ENCODE data around the gene GSK3B.

The GSK3B gene

DNA sequence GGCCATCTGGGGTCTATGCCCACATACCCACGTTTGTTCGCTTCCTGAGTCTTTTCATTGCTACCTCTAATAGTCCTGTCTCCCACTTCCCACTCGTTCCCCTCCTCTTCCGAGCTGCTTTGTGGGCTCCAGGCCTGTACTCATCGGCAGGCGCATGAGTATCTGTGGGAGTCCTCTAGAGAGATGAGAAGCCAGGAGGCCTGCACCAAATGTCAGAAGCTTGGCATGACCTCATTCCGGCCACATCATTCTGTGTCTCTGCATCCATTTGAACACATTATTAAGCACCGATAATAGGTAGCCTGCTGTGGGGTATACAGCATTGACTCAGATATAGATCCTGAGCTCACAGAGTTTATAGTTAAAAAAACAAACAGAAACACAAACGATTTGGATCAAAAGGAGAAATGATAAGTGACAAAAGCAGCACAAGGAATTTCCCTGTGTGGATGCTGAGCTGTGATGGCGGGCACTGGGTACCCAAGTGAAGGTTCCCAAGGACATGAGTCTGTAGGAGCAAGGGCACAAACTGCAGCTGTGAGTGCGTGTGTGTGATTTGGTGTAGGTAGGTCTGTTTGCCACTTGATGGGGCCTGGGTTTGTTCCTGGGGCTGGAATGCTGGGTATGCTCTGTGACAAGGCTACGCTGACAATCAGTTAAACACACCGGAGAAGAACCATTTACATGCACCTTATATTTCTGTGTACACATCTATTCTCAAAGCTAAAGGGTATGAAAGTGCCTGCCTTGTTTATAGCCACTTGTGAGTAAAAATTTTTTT lies 276.5 kb downstream of the GSK3B start:
- no peak for DNase-seq (ENCODE audit: low spot score)

DNA sequence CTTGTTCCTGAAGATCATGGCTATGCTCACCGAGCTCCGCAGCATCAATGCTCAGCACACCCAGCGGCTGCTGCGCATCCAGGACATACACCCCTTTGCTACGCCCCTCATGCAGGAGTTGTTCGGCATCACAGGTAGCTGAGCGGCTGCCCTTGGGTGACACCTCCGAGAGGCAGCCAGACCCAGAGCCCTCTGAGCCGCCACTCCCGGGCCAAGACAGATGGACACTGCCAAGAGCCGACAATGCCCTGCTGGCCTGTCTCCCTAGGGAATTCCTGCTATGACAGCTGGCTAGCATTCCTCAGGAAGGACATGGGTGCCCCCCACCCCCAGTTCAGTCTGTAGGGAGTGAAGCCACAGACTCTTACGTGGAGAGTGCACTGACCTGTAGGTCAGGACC lies 277.2 kb downstream of the GSK3B start:
- DNase-seq (ENCODE audit: low spot score) = no peak

DNA sequence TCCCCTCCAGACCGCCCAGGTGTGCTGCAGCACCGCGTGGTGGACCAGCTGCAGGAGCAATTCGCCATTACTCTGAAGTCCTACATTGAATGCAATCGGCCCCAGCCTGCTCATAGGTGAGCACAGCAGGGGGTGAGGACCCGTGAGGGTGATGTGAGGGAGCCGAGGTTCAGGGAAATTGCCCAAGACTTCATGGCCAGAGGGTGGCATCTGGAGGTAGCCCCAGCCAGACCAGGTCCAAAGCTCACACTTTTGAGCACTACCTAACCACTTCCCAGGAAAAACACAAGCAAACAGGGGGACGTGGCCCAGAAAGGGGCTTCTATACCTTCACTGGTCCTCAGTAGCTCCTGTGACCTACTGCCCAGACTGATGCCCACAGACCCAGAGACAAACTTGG lies 278.5 kb downstream of the GSK3B start:
- no peak for DNase-seq (ENCODE audit: low spot score)

DNA sequence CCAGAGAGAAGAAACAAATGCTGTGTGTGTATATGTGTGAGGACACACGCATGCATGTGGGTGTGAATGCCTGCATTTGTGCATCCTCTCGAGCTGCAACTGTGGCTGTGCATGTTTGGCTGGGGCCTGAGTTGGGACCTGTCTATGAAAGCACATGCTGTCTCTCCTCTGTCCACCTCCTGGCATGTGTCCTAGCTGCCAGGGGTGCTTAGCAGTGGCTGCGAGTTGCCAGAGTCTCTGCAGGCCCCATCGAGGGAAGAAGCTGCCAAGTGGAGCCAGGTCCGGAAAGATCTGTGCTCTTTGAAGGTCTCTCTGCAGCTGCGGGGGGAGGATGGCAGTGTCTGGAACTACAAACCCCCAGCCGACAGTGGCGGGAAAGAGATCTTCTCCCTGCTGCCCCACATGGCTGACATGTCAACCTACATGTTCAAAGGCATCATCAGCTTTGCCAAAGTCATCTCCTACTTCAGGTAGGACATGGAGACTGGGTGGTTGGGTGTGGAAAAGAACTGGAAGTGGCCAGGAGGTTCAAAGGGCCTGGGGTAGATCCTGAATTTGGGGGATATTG lies 281.7 kb downstream of the GSK3B start:
- DNase-seq (ENCODE audit: low spot score) = no peak

DNA sequence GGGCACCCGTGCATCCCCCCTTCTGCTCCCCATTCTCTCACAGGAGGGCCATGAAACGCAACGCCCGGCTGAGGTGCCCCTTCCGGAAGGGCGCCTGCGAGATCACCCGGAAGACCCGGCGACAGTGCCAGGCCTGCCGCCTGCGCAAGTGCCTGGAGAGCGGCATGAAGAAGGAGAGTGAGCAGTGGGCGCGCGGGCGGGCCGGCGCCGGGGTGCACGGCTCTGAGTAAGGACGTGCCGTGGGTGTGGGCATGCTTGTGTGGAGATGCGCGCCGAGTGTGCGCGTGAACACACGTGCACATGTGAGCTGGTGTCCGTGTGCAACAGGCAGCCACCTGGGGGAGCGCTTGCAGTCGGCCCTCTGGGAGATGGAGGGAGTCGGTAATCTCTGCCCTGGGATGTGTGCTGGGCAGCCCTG lies 284.2 kb downstream of the GSK3B start:
- peak; percentile 69 for DNase-seq (ENCODE audit: low spot score)

DNA sequence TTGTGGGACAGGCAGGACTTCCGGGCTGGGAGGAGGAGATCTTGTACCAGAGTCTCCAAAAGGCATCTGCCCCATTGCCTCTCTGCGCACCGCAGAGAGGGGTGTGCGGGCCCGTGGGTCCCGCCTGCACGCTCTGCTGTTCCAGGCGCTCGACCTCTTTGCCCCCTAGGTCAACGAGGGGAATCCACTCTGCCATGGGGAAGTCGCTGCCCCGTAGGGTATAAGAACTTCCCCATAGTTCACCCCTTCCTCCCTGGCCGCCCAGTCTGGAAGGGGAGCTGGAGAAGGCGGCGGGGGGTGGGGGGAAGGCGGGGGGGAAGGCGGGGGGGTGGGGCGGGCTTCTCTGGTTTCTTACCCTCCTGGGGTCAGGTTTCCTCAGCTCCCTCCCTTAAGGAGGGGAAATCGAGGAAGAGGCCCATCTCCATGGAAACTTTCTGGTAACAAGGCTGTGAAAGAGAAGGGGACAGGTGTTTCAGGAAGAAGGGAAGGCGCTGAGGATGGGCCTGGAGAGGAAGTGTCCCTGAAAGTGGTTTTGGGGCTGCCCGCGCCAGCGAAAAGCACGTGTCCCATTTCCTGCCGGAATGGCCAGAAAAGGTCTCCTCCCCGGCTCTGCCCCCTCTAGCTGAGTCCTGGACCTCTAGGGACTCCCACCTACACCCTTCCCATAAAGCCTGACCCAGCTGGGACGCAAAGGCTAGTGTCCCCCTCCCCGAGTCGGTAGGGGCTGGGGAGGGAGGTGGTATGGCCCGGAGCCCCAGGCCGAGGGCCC lies 284.8 kb downstream of the GSK3B start:
- DNase-seq (ENCODE audit: low spot score) = no peak

DNA sequence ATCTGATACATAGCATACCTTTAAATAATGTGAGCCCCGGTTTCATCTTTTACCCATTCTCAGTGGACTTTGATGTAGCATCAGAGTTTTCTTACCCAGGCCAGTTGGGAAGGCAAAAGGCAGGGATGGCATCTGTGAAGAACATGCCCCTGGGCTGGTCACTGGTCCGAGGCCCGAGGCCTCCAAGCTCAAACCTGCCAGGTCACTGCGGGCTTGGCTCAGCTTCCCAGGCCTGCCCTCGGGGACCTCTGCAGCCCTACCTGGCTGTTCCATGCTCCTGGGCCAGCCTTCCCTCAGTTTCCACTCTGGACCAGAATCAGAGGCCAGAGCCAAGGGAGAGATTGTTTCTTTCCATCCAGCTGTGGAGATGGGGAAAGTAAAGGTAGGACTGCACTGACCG lies 285.4 kb downstream of the GSK3B start:
- no peak for DNase-seq (ENCODE audit: low spot score)

DNA sequence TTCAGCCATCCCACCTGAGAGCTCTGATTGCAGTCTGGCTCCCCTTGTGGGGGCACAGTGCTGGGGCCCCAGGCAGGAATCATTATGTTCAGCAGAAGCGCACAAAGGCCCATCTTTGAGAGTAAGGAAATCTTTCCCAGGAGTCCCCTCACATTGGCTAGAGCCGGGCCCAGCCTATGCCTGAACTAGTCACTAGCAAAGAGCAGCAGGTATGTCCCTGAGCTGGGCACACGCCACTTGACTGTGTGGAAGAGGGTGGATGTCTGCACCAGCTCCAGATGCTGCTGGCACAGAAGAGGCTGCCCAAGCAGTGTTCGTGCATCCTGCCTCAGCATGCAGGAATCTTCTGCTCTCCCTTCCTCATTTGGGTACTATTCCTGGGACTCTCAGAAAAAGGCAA lies 286.0 kb downstream of the GSK3B start:
- DNase-seq (ENCODE audit: low spot score) = no peak

DNA sequence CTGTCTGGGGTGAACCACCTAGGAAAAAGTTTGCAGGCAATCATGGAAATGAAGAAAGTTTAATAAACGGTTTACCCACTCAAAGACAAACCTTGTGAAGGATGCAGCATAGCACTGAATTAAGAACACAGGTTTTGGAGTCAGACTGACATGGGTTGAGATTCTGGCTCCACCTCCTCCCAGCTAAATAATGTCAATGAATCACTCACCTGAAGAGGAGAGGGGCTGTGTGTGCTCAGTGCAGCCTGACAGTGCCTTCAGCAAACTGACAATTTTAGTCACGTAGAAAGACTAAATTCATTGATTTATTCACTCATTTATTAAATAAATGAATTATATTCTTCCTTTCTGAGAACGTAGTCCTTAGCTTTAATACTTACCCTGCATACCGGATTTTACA lies 293.4 kb downstream of the GSK3B start:
- DNase-seq (ENCODE audit: low spot score) = no peak

DNA sequence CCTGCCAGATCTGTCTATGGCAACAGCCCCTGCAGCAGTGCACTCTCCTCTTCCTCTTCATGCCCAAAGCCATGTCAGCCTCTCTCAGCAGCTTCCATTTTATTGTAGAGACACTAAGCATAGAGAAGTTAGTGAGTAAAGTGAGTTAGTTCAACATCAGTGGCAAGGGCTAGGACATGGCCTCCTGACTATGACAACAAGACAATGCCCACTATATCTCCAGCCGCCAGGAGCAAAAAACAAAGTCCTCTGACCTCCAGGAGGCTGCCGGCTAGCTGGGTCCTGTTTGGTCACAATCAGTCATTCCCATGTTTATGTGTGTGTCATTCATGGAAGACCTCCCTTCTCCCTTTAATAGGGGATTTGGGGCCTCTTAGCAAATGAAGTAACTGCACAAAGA lies 297.5 kb downstream of the GSK3B start:
- no peak for DNase-seq (ENCODE audit: low spot score)

DNA sequence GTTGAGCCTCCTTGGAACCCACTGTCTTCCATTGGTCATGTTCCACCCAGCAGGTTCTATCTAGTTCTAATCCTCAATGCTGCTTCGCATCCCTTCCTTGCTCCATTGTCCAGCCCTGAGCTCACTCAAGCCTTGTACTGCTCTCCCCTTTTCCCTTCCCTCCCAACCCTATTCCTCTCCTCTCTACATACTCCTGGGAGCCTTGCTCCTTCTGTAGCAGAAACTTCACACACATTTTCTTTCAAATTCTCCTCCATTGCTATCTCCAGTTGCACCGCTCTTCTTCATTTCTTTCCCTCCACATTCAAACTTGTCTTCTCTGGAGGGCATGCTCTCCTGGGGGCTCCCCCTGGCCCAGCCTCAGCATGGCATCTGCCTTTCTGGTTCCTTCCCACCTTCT lies 297.9 kb downstream of the GSK3B start:
- no peak for DNase-seq (ENCODE audit: low spot score)

DNA sequence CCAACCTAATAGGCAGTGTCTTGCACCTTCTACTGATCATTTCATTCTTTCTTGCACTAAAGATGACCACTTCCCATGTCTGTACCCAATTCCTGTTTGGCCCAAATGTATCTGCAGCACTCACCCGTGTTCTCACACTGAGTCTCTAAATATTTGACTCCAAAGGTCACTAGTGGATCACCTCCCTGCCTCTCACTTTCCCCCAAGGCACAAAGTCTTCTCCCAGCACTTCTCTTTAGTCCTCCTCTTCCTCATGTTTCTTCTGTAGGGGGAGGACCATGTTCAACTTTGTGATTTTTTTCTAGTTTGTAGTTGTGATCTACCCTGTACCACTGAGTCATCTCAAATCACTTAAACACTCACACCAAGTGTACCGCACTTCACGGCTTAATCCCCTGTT lies 298.4 kb downstream of the GSK3B start:
- DNase-seq (ENCODE audit: low spot score) = no peak

DNA sequence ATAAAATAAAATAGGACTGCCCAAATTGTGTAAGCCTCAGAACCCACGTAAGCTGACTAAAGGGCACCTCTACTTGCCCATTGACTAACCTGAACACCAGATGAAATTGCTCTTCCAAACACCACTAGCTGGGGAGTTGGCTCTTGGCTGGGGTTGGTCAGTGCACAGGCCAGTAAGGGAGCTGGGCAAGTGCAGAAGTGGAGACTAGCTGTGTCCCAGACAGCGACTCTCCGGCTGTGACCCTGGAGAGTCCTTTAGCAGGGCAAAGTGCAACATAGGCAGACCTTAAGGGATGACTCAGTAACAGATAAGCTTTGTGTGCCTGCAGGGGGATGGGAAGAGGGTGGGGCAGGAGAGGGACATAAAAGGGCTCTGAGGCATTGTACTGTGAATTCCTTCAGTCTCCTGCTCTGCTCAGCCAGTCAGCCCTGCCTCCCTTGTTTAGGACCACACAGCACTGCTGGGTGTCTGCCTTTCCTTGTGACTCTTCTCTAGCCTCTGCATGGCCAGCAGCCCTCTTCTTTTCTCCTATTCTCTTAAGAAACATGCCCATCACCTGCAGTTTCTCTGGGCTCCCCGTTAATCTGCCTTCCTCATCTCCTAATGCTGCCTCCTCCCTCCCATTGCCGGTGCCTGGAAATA lies 299.2 kb downstream of the GSK3B start:
- DNase-seq (ENCODE audit: low spot score) = no peak

DNA sequence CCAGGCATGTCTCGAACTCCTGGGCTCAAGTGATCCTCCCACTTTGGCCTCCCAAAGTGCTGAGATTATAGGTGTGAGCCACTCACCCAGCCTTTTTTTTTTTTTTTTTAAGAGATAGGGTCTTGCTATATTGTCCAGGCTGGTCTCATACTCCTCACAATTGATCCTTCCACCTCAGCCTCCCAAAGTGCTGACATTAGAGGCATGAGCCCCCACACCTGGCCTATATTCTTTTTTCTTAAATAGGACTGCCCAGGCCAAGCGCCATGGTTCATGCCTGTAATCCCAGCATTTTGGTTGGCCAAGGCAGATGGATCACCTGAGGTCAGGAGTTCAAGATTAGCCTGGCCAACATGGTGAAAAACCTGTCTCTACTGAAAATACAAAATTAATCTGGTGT lies 299.8 kb downstream of the GSK3B start:
- no peak for DNase-seq (ENCODE audit: low spot score)

DNA sequence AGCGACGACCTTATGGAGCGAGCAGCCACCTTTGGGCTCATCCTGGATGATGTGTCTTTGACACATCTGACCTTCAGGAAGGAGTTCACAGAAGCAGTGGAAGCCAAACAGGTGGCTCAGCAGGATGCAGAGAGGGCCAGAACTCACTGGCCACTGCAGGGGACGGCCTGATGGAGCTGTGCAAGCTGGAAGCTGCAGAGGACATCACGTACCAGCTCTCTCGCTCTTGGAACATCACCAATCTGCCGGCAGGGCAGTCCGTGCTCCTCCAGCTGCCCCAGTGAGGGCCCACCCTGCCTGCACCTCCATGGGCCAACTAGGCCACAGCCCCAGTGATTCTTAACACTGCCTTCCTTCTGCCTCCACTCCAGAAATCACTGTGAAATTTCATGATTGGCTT lies 302.0 kb downstream of the GSK3B start:
- no peak for DNase-seq (ENCODE audit: low spot score)

DNA sequence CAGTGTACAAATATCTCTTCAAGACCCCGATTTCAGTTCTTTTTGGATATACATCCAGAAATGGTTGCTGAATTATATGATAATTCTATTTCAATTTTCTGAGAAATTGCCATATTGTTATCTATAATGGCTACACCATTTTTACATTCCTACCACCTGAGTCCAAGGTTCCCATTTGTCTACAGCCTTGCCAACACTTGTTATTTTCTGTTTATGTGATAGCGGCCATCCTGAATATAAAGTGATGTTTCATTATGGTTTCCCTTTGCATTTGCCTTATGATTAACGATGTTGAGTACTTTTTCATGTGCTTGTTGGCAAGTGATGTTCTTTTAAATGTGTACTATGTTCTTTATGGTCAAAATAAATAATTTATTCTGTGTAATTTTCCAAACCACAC lies 303.9 kb downstream of the GSK3B start:
- DNase-seq (ENCODE audit: low spot score) = no peak

DNA sequence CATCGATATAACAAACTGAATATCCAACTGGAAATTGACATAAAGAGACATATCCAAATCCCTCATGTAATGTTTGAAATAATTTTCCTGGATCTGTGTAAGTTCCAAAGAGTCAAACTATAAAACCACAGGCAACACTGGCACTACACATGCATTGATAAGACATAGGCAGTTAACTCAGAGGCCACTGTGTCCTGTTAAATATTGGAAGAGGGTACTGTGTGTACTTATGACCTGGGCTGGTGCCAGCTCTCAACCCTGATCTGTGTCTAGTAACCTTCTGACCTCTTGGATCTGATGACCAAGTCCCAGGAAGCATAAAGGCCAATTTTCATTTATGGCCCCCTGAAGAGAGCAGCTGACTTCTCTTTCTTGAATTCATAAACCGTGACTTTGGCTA lies 307.8 kb downstream of the GSK3B start:
- DNase-seq (ENCODE audit: low spot score) = no peak

DNA sequence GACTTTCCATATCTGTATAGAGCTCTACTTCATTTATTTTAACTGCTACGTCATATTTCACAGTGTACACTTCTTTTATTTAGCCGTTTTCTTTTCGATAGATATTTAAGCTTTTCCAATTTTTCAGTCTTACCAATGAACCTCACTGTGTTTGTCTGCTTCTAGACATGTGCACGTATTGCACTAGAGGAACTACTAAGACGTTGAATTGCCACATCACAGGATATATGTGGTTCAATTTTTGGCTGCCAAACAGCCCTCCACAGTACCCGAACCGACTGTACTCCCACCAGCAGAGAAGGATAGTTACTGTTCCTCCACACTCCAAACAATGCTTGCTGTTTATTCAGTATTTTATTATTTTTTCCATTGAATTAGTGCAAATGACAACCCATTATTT lies 310.4 kb downstream of the GSK3B start:
- no peak for DNase-seq (ENCODE audit: low spot score)

DNA sequence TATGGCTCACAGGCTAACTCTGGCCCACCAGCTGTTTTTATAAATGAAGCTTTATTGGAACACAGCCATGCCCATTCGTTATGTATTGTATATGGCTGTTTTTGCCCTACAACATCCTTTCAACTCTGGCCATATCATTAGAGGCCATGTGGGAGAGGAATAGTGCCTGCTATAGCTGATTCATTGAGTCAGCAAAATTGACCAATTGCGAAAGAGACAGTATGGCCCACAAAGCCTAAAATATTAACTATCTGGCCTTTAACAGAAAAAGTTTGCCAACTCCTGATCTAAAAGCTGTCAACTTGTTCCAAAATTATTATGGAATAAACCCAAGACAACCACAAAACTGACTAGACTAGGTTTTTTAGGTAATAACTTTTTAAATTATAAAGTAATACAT lies 311.0 kb downstream of the GSK3B start:
- no peak for DNase-seq (ENCODE audit: low spot score)

DNA sequence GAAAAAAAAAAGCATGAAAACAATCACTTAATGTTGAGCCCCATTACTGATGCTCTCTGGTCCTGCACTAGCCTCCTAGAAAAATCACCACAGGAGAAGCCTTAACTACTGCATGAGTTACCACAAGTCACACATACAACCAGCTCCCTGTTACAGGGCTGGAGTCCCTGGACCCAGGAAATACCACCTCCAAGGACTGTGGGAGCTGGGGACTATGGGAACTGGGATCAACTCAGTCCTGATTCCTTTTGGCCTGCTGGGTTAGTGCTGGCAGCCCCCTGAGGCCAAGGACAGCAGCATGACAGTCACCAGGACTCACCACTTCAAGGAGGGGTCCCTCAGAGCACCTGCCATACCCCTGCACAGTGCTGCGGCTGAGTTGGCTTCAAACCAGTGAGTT lies 311.8 kb downstream of the GSK3B start:
- DNase-seq (ENCODE audit: low spot score) = no peak

DNA sequence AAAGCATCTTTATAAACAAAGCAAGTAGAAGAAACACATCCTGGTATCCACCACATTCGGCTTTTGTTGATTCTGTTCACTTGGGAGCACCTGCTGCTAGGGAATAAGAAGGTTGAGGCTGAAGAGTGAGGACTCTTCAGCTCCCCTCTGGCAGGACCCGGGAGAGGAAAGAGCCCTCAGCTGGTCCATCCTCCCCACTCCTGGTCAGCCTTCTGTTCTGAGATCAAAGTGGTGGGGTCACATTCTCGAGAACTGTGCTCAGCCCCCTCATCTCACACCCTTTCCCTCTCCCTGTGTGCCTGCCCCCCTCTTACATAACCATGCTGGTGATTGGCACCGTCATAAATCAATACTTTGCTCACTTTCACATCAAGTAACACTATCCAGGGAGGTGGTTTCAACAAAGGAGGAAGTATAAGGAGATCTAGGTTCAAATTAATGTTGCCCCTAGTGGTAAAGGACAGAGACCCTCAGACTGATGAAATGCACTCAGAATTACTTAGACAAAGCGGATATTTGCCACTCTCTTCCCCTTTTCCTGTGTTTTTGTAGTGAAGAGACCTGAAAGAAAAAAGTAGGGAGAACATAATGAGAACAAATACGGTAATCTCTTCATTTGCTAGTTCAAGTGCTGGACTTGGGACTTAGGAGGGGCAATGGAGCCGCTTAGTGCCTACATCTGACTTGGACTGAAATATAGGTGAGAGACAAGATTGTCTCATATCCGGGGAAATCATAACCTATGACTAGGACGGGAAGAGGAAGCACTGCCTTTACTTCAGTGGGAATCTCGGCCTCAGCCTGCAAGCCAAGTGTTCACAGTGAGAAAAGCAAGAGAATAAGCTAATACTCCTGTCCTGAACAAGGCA lies 312.7 kb downstream of the GSK3B start, which contains the start of gene NR1I2:
Gene NR1I2 (plus strand): TSS at position 772 of the 869 bp plus-strand sequence.
- no peak for DNase-seq (ENCODE audit: low spot score)

Measured in left forelimb (tissue), 1 donor.